Stimulated activated CD4-positive, alpha-beta T cell treated with anti-CD3 and anti-CD28 coated beads, Interleukin-2, amount 100 ng/mL, for 24 hours (primary cell): ENCODE results near the gene GOLGA8K.
"Not testable (repeated sequence)": the region's sequence is repeated elsewhere in the genome, so short reads cannot be mapped to it uniquely, and the experiment has no call there.

Experiments used
- DNase-seq, 2 donors: peaks; one replicate each; pipeline ENCODE4 v3.0.0-alpha.2; 2020

Gene GOLGA8K

GRCh38 chr15:32352748-32353147 lies 50.3 kb downstream of the GOLGA8K start:
- not testable (repeated sequence) for DNase-seq

GRCh38 chr15:32350563-32351220 lies 52.4 kb downstream of the GOLGA8K start:
- not testable (repeated sequence) for DNase-seq

- DNase-seq = not testable (repeated sequence)
Observed at GRCh38 chr15:32347037-32347436, 56.1 kb downstream of the GOLGA8K start.

GRCh38 chr15:32345978-32346547 lies 57.0 kb downstream of the GOLGA8K start:
- DNase-seq = not testable (repeated sequence)

GRCh38 chr15:32343921-32344320 lies 59.2 kb downstream of the GOLGA8K start:
- not testable (repeated sequence) for DNase-seq
